H9 (cell line): Measurements from ENCODE around the gene IDI2. TPM values are rescaled to one million over a fixed set of nuclear protein-coding genes. Genes with fewer than 3 reads are reported as not detected.

ENCODE experiments used
- DNase-seq: peaks from one replicate; pipeline ENCODE4 v3.0.0-alpha.2; 2017
- H2AFZ ChIP-seq: one replicate; pipeline ENCODE4 v1.6.1; 2013; ENCODE audit warnings: mild to moderate bottlenecking, low read length, control low read depth, moderate library complexity
- H2AK5ac ChIP-seq: 2 replicates; pipeline ENCODE4 v1.6.1; 2013; ENCODE audit warnings: low read length, control low read depth, mixed read lengths; ENCODE audit not compliant: insufficient read length
- H2BK120ac ChIP-seq: one replicate; pipeline ENCODE4 v1.6.1; 2013; ENCODE audit warnings: low read depth, mild to moderate bottlenecking, low read length, control low read depth, inconsistent platforms; ENCODE audit not compliant: poor library complexity, severe bottlenecking
- H2BK12ac ChIP-seq: 2 replicates; pipeline ENCODE4 v1.6.1; 2013; ENCODE audit warnings: low read length, control low read depth, mixed read lengths, low read depth; ENCODE audit not compliant: insufficient read length
- H2BK15ac ChIP-seq: 2 replicates; pipeline ENCODE4 v1.6.1; 2013; ENCODE audit warnings: low read depth, low read length, control low read depth
- H2BK20ac ChIP-seq: one replicate; pipeline ENCODE4 v1.6.1; 2013; ENCODE audit warnings: low read depth, mild to moderate bottlenecking, low read length, control low read depth, inconsistent platforms; ENCODE audit not compliant: poor library complexity, severe bottlenecking
- H2BK5ac ChIP-seq: 2 replicates; pipeline ENCODE4 v1.6.1; 2013; ENCODE audit warnings: low read length, control low read depth, mixed read lengths; ENCODE audit not compliant: insufficient read length
- H3K14ac ChIP-seq: 2 replicates; pipeline ENCODE4 v1.6.1; 2013; ENCODE audit warnings: low read length, control low read depth; ENCODE audit not compliant: insufficient read depth
- H3K18ac ChIP-seq: 2 replicates; pipeline ENCODE4 v1.6.1; 2013; ENCODE audit warnings: low read depth, mild to moderate bottlenecking, mixed read lengths, low read length, control low read depth; ENCODE audit not compliant: insufficient read length
- H3K23ac ChIP-seq: 2 replicates; pipeline ENCODE4 v1.6.1; 2013; ENCODE audit warnings: low read length, control low read depth, mixed read lengths, low read depth; ENCODE audit not compliant: insufficient read length
- H3K23me2 ChIP-seq: 2 replicates; pipeline ENCODE4 v1.6.1; 2013; ENCODE audit warnings: low read depth, mild to moderate bottlenecking, mixed read lengths, low read length, control low read depth; ENCODE audit not compliant: insufficient read length, poor library complexity, severe bottlenecking
- H3K27ac ChIP-seq: 2 replicates; pipeline ENCODE4 v1.5.1; 2013; ENCODE audit warnings: low read length, control low read depth, mixed read lengths, low read depth; ENCODE audit not compliant: insufficient read length
- H3K27me3 ChIP-seq: 2 replicates; pipeline ENCODE4 v1.6.1; 2013; ENCODE audit warnings: low read length, control low read depth, inconsistent platforms; ENCODE audit not compliant: insufficient read depth
- H3K4ac ChIP-seq: 2 replicates; pipeline ENCODE4 v1.6.1; 2013; ENCODE audit warnings: low read depth, mild to moderate bottlenecking, control low read depth, inconsistent platforms, low read length, moderate library complexity
- H3K4me1 ChIP-seq: 2 replicates; pipeline ENCODE4 v1.6.1; 2013; ENCODE audit warnings: low read length, control low read depth, inconsistent platforms; ENCODE audit not compliant: insufficient read depth
- H3K4me2 ChIP-seq: 2 replicates; pipeline ENCODE4 v1.6.1; 2013; ENCODE audit warnings: low read length, control low read depth, mixed read lengths; ENCODE audit not compliant: insufficient read length, insufficient read depth
- H3K56ac ChIP-seq: 2 replicates; pipeline ENCODE4 v1.6.1; 2013; ENCODE audit warnings: low read depth, mild to moderate bottlenecking, mixed read lengths, low read length, control low read depth; ENCODE audit not compliant: insufficient read length
- H3K79me1 ChIP-seq: 2 replicates; pipeline ENCODE4 v1.6.1; 2013; ENCODE audit warnings: low read depth, mild to moderate bottlenecking, moderate library complexity, low read length, control low read depth, inconsistent platforms; ENCODE audit not compliant: insufficient read depth, poor library complexity, severe bottlenecking
- H3K79me2 ChIP-seq: 2 replicates; pipeline ENCODE4 v1.6.1; 2013; ENCODE audit warnings: low read length, control low read depth, inconsistent platforms; ENCODE audit not compliant: insufficient read depth
- H3K9ac ChIP-seq: 2 replicates; pipeline ENCODE4 v1.6.1; 2013; ENCODE audit warnings: low read length, control low read depth, mixed read lengths; ENCODE audit not compliant: insufficient read length; ENCODE audit errors: extremely low read depth
- H3K9me3 ChIP-seq: one replicate; pipeline ENCODE4 v1.6.1; 2013; ENCODE audit warnings: low read depth, low read length, inconsistent platforms; ENCODE audit not compliant: control insufficient read depth
- H3T11ph ChIP-seq: one replicate; pipeline ENCODE4 v1.6.1; 2013; ENCODE audit warnings: mild to moderate bottlenecking, low read length, control low read depth, inconsistent platforms
- H4K20me1 ChIP-seq: one replicate; pipeline ENCODE4 v1.6.1; 2013; ENCODE audit not compliant: control insufficient read depth, insufficient read length, insufficient read depth
- H4K5ac ChIP-seq: 2 replicates; pipeline ENCODE4 v1.6.1; 2013; ENCODE audit warnings: low read depth, mild to moderate bottlenecking, mixed read lengths, low read length, control low read depth; ENCODE audit not compliant: insufficient read length
- H4K8ac ChIP-seq: replicated peaks from 2 replicates; pipeline ENCODE4 v1.6.1; 2013; ENCODE audit warnings: low read length, control low read depth, mixed read lengths, low read depth; ENCODE audit not compliant: insufficient read length
- H4K91ac ChIP-seq: 2 replicates; pipeline ENCODE4 v1.6.1; 2013; ENCODE audit warnings: low read depth, mild to moderate bottlenecking, moderate library complexity, mixed read lengths, low read length, control low read depth; ENCODE audit not compliant: insufficient read length
- H3K27ac Mint-ChIP-seq, 3 experiments: 2 replicates in 2 of 3; 3 replicates in 1 of 3; pipeline ENCODE4 v1.8.0; 2020 to 2021; ENCODE audit warnings: mixed read lengths in 3 of 3, mild to moderate bottlenecking in 1 of 3, moderate library complexity in 1 of 3
- H3K27me3 Mint-ChIP-seq: 2 replicates; pipeline ENCODE4 v1.8.0; 2021; ENCODE audit warnings: low read depth, mild to moderate bottlenecking, moderate library complexity, mixed read lengths
- H3K36me3 Mint-ChIP-seq, 3 experiments: 2 replicates in 2 of 3; 3 replicates in 1 of 3; pipeline ENCODE4 v1.8.0; 2020 to 2021; ENCODE audit warnings: low read depth in 3 of 3, mixed read lengths in 3 of 3; ENCODE audit not compliant: insufficient read depth in 1 of 3
- H3K4me1 Mint-ChIP-seq, 2 experiments: 2 replicates each; pipeline ENCODE4 v1.8.0; 2020; ENCODE audit warnings: mixed read lengths in 2 of 2
- H3K4me3 Mint-ChIP-seq, 2 experiments: 2 replicates in 1 of 2; 3 replicates in 1 of 2; pipeline ENCODE4 v1.8.0; 2020 to 2021; ENCODE audit warnings: mild to moderate bottlenecking in 2 of 2, mixed read lengths in 2 of 2, moderate library complexity in 1 of 2
- H3K9me3 Mint-ChIP-seq, 2 experiments: 2 replicates in 1 of 2; 3 replicates in 1 of 2; pipeline ENCODE4 v1.8.0; 2020; ENCODE audit warnings: mild to moderate bottlenecking in 2 of 2, mixed read lengths in 2 of 2, moderate library complexity in 1 of 2
- WGBS: extraction: QIAGEN DNeasy Blood & Tissue Kit; methylation state at CpG from one replicate; pipeline ENCODE4 v1.1.7; 2013; ENCODE audit warnings: missing lambda C conversion rate, low lambda C conversion rate, mixed read lengths; ENCODE audit not compliant: insufficient read length; ENCODE audit errors: extremely low coverage; 5-methylcytosine and 5-hydroxymethylcytosine counted together
- total RNA-seq: library from RNA; stranded (reverse); gene quantifications from 2 replicates; pipeline ENCODE4 v1.2.1, GENCODE V29; 2021
- TF ChIP-seq, protein P1 (sequence below): fragments of 200-600 bp; sonication (generic); conservative IDR thresholded peaks from 3 replicates; pipeline ENCODE4 v1.8.0; 2021; ENCODE audit warnings: antibody characterized with exemption, mild to moderate bottlenecking

The IDI2 gene
- total RNA-seq, 1 experiment from 2014 or later, result not detected

DNA sequence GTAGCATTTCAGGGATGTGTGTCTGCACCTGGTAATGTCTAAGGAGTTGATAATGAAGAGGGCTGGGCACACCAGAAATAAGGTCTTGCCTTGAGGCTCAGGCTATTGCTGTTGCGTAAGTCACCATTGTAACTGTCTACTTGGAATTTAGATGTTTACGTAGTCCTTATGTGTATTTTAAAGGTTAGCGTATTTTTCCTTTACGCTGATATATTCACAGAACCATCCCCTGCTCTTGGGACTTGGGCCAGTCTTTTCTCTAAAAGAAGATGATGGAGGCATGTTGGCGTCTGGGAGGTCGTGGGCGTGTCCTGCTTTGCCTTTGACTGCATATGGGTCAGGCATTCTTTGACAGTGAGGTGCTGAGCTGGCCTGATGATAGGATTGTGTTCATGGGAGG is 45.3 kb upstream of the IDI2 start:
- no peaks in the 10 kb centered on the region for H3K27me3 ChIP-seq
- DNase-seq, result peak; percentile 53
- no peak overlapping the region for H2BK5ac ChIP-seq
- H4K5ac ChIP-seq, result no peak overlapping the region
- no CpG with 5 or more reads among the region's 7 CpGs for WGBS
- TF ChIP-seq, protein P1, sequence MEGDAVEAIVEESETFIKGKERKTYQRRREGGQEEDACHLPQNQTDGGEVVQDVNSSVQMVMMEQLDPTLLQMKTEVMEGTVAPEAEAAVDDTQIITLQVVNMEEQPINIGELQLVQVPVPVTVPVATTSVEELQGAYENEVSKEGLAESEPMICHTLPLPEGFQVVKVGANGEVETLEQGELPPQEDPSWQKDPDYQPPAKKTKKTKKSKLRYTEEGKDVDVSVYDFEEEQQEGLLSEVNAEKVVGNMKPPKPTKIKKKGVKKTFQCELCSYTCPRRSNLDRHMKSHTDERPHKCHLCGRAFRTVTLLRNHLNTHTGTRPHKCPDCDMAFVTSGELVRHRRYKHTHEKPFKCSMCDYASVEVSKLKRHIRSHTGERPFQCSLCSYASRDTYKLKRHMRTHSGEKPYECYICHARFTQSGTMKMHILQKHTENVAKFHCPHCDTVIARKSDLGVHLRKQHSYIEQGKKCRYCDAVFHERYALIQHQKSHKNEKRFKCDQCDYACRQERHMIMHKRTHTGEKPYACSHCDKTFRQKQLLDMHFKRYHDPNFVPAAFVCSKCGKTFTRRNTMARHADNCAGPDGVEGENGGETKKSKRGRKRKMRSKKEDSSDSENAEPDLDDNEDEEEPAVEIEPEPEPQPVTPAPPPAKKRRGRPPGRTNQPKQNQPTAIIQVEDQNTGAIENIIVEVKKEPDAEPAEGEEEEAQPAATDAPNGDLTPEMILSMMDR, result no peak
- H3K56ac ChIP-seq, result no peak overlapping the region
- Mint-ChIP-seq H3K36me3 (peaks cover 0 to 19% (median 7%) of the 10 kb centered on the region in 3 experiments; a peak in 5 of 7 replicates), H3K27ac (no peak overlapping the region; a peak in 1 of 7 replicates), H3K4me3 (no peak overlapping the region), H3K9me3 (no peaks in the 10 kb centered on the region), H3K27me3 (no peaks in the 10 kb centered on the region), H3K4me1 (peaks cover 6 to 14% of the 10 kb centered on the region in 2 experiments; a peak in 3 of 4 replicates)
- no peak overlapping the region for H2BK15ac ChIP-seq
- no peaks in the 10 kb centered on the region for H3K79me2 ChIP-seq
- H4K91ac ChIP-seq, result no peak overlapping the region
- no peak overlapping the region for H3K23ac ChIP-seq
- no peak overlapping the region for H3K14ac ChIP-seq
- no peak overlapping the region for H3K27ac ChIP-seq
- H4K8ac ChIP-seq, result no peak overlapping the region
- no peak overlapping the region for H3K4me2 ChIP-seq
- H3K4ac ChIP-seq, result no peak overlapping the region
- peaks cover 2% of the 10 kb centered on the region for H3K79me1 ChIP-seq
- no peaks in the 10 kb centered on the region for H3K9me3 ChIP-seq
- no peak overlapping the region for H2BK20ac ChIP-seq
- H3K9ac ChIP-seq, result no peak overlapping the region
- no peak overlapping the region for H2BK12ac ChIP-seq
- no peak overlapping the region for H3K18ac ChIP-seq
- no peaks in the 10 kb centered on the region for H4K20me1 ChIP-seq
- no peak overlapping the region for H2AK5ac ChIP-seq
- H2AFZ ChIP-seq, result no peak overlapping the region
- no peak overlapping the region for H3T11ph ChIP-seq
- 0 out of 2 replicates have a peak, but pooled peaks cover 3% of the 10 kb centered on the region for H3K4me1 ChIP-seq
- no peak overlapping the region for H2BK120ac ChIP-seq
- H3K23me2 ChIP-seq, result no peaks in the 10 kb centered on the region
